Measurements from ENCODE around the gene ZNF598. TPM values are rescaled to one million over a fixed set of nuclear protein-coding genes. Genes with fewer than 3 reads are reported as not detected.

The ZNF598 gene
- total RNA-seq, 3 donors from 2014 or later: 41.9 to 45.4 (median 42.4) TPM

GRCh38 chr16:1991135-1991551, 18.5 kb downstream of the ZNF598 start:
- peak; percentile 59 to 85 (median 67) for DNase-seq
- Histone ChIP-seq H3K9me3 (no peaks in the 10 kb centered on the region), H3K4me1 (ENCODE audit: low read depth) (peaks cover 27% of the 10 kb centered on the region), H3K4me3 (no peak overlapping the region), H3K36me3 (ENCODE audit: low read depth) (no peaks in the 10 kb centered on the region)
- intact Hi-C loops (cut with DNase I, micrococcal nuclease): no loop called here
- no peak for TF ChIP-seq CTCF (IDR thresholded peaks at IDR 0.05)
- ATAC-seq: peak; percentile 37

- DNase-seq (peak; percentile 72 to 85 (median 84)), ATAC-seq (peak; percentile 18)
- Histone ChIP-seq H3K36me3 (ENCODE audit: low read depth) (no peaks in the 10 kb centered on the region), H3K9me3 (no peaks in the 10 kb centered on the region), H3K4me3 (no peak overlapping the region), H3K4me1 (ENCODE audit: low read depth) (peaks cover 33% of the 10 kb centered on the region)
- intact Hi-C loops (cut with DNase I, micrococcal nuclease): no loop called here
- TF ChIP-seq CTCF (IDR thresholded peaks at IDR 0.05): no peak
Observed at GRCh38 chr16:1990351-1991134, 19.1 kb downstream of the ZNF598 start.

- Histone ChIP-seq H3K4me3 (no peak overlapping the region), H3K4me1 (ENCODE audit: low read depth) (peaks cover 38% of the 10 kb centered on the region), H3K36me3 (ENCODE audit: low read depth) (no peaks in the 10 kb centered on the region), H3K9me3 (no peaks in the 10 kb centered on the region)
- intact Hi-C loops (cut with DNase I, micrococcal nuclease): no loop called here
- no peak for TF ChIP-seq CTCF (IDR thresholded peaks at IDR 0.05)
- ATAC-seq (no peak), DNase-seq (no peak)
Observed at GRCh38 chr16:1990101-1990350, 19.6 kb downstream of the ZNF598 start.

- intact Hi-C loops (cut with DNase I, micrococcal nuclease): no loop called here
- DNase-seq (peak in 1 of 3 donors; percentile 38), ATAC-seq (no peak)
- Histone ChIP-seq H3K4me1 (ENCODE audit: low read depth) (peaks cover 43% of the 10 kb centered on the region), H3K9me3 (no peaks in the 10 kb centered on the region), H3K36me3 (ENCODE audit: low read depth) (no peaks in the 10 kb centered on the region), H3K4me3 (no peak within 1 kb of the TSS)
- TF ChIP-seq CTCF (IDR thresholded peaks at IDR 0.05): no peak
Observed at GRCh38 chr16:1989209-1990100, 20.2 kb downstream of the ZNF598 start, which contains the start of gene SYNGR3. Gene SYNGR3, plus strand, starts transcription at chr16:1989970. Its CDS starts 133 bp downstream, at chr16:1990103.

- no peak for ATAC-seq
- intact Hi-C loops (cut with DNase I, micrococcal nuclease): no loop called here
- peaks cover 58% of the 10 kb centered on the region for H3K4me1 ChIP-seq (ENCODE audit: low read depth)
Observed at GRCh38 chr16:1987198-1987597, 22.4 kb downstream of the ZNF598 start.

More at GRCh38 chr16:1987198-1987597, 22.4 kb downstream of the ZNF598 start:
- no peak for TF ChIP-seq CTCF (IDR thresholded peaks at IDR 0.05)
- DNase-seq: no peak
- Histone ChIP-seq H3K4me3 (no peak overlapping the region), H3K9me3 (no peaks in the 10 kb centered on the region), H3K36me3 (ENCODE audit: low read depth) (no peaks in the 10 kb centered on the region)
